Prostate gland (tissue), 2 donors: ENCODE results near the gene VAMP5. TPM values are rescaled to one million over a fixed set of nuclear protein-coding genes. Genes with fewer than 3 reads are reported as not detected.

Experiments
- DNase-seq: peaks from one replicate; pipeline ENCODE4 v3.0.0-alpha.2; 2019; ENCODE audit warnings: low spot score
- H3K27ac ChIP-seq, 2 donors: fragments of 200-600 bp; sonication (generic); 2 replicates each; pipeline ENCODE4 v1.5.1; 2017 to 2019
- H3K27me3 ChIP-seq: fragments of 200-600 bp; sonication (generic); replicated peaks from 2 replicates; pipeline ENCODE4 v1.5.1; 2019; ENCODE audit not compliant: insufficient read depth
- H3K36me3 ChIP-seq, 2 donors: fragments of 200-600 bp; sonication (generic); 1 replicate in 1 of 2; 2 replicates in 1 of 2; pipeline versions ENCODE4 v1.5.1 to v1.8.1; 2017 to 2019
- H3K4me1 ChIP-seq: fragments of 200-600 bp; sonication (generic); replicated peaks from 2 replicates; pipeline ENCODE4 v1.5.1; 2019
- H3K4me3 ChIP-seq, 2 donors: fragments of 200-600 bp; sonication (generic); 2 replicates each; pipeline ENCODE4 v1.5.1; 2017 to 2019
- H3K9me3 ChIP-seq: fragments of 200-600 bp; sonication (generic); 2 replicates; pipeline ENCODE4 v1.5.1; 2017
- POLR2A ChIP-seq: fragments of 450-650 bp; IDR thresholded peaks from one replicate; pipeline ENCODE4 v1.6.1; 2016; ENCODE audit warnings: antibody characterized with exemption, mild to moderate bottlenecking
- POLR2AphosphoS5 ChIP-seq: sonication (generic); formaldehyde crosslinking; IDR thresholded peaks from one replicate; pipeline ENCODE4 v1.6.1; 2017; ENCODE audit warnings: antibody characterized with exemption
- WGBS: methylation state at CpG from one replicate; pipeline ENCODE4 v1.1.5; 2018; 5-methylcytosine and 5-hydroxymethylcytosine counted together
- intact Hi-C: fragments of 100-400 bp; cut with DNase I; formaldehyde crosslinking; loops from one replicate; pipeline ENCODE4 v1.14.2; 2022
- total RNA-seq, 2 donors: library from RNA; depleted of rRNA; stranded (reverse); fragments of >200 nt; gene quantifications; one replicate each; pipeline ENCODE4 v1.1.0, GENCODE V29; 2016
- TF ChIP-seq, protein P1 (sequence below), 4 experiments: fragments of 200-600 bp in 2 of 4; fragments of 450-650 bp in 2 of 4; sonication (generic) in 2 of 4; IDR thresholded peaks; 1 replicate in 3 of 4; 2 replicates in 1 of 4; pipeline ENCODE4 v1.5.1; 2016 to 2019; ENCODE audit warnings: antibody characterized with exemption in 4 of 4, mild to moderate bottlenecking in 2 of 4, moderate library complexity in 2 of 4

VAMP5 gene
- total RNA-seq, 2 donors from 2014 or later: 8.4 to 27.0 TPM

DNA sequence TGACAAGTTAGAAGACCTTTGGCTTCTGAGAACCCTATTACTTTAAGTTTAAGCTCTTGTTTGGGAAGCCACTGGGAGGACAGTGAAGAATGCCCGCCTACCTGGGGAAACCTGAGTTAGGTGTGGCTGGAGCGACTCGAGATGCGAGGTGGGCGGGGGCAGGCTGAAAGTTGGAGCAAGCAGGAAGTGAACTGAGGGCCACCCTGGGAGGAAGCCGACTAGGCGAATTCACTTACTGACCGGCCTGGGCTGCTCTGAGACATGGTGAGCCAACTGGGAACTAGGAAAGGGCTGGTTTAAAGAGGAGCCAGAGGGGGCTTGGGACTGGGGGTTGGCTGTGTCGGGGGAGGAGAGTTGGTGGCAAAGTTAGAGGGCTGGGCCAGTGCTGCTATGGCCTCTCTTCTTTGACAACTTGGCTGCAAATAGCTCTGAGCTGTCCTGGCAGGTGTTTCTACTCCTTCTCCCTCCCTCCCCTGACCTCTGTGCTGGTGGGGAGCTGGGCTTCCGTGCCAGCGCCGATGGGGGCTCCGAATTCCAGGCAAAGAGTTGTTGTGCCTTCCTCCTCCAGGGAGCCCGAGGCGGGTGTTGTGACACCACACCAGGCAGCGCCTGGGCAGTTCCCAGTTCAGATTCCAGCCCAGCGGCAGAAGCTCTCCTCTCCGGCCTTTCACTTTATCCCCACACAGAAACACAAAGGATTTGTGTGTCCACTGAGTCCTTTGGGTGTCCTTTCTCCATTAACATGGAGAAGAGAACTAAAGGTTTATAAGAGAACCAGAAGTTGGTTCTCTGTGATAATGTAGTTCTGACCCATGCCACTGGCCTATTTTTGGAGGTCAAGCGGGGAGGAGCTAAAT lies 6.6 kb upstream of the VAMP5 start, which contains the start of gene VAMP8:
TSS of gene VAMP8 (plus strand) at position 201 of the 857 bp plus-strand sequence. CDS start at position 262, 61 bp downstream.
- Histone ChIP-seq H3K4me3 (peak within 1 kb of the TSS; percentile 36 to 38), H3K36me3 (no peaks in the 10 kb centered on the region), H3K9me3 (no peaks in the 10 kb centered on the region), H3K4me1 (peaks cover 11% of the 10 kb centered on the region), H3K27ac (peak within 1 kb of the TSS; percentile 78 to 92), H3K27me3 (no peaks in the 10 kb centered on the region)
- peak; percentile 94 for DNase-seq
- intact Hi-C loops: no loop called here
- 20% methylated on average over 19 of the region's 19 CpGs for WGBS
- TF ChIP-seq, protein P1, sequence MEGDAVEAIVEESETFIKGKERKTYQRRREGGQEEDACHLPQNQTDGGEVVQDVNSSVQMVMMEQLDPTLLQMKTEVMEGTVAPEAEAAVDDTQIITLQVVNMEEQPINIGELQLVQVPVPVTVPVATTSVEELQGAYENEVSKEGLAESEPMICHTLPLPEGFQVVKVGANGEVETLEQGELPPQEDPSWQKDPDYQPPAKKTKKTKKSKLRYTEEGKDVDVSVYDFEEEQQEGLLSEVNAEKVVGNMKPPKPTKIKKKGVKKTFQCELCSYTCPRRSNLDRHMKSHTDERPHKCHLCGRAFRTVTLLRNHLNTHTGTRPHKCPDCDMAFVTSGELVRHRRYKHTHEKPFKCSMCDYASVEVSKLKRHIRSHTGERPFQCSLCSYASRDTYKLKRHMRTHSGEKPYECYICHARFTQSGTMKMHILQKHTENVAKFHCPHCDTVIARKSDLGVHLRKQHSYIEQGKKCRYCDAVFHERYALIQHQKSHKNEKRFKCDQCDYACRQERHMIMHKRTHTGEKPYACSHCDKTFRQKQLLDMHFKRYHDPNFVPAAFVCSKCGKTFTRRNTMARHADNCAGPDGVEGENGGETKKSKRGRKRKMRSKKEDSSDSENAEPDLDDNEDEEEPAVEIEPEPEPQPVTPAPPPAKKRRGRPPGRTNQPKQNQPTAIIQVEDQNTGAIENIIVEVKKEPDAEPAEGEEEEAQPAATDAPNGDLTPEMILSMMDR (IDR thresholded peaks at IDR 0.05): no peak
- TF ChIP-seq POLR2A (peak; percentile 71), POLR2AphosphoS5 (peak; percentile 68)

DNA sequence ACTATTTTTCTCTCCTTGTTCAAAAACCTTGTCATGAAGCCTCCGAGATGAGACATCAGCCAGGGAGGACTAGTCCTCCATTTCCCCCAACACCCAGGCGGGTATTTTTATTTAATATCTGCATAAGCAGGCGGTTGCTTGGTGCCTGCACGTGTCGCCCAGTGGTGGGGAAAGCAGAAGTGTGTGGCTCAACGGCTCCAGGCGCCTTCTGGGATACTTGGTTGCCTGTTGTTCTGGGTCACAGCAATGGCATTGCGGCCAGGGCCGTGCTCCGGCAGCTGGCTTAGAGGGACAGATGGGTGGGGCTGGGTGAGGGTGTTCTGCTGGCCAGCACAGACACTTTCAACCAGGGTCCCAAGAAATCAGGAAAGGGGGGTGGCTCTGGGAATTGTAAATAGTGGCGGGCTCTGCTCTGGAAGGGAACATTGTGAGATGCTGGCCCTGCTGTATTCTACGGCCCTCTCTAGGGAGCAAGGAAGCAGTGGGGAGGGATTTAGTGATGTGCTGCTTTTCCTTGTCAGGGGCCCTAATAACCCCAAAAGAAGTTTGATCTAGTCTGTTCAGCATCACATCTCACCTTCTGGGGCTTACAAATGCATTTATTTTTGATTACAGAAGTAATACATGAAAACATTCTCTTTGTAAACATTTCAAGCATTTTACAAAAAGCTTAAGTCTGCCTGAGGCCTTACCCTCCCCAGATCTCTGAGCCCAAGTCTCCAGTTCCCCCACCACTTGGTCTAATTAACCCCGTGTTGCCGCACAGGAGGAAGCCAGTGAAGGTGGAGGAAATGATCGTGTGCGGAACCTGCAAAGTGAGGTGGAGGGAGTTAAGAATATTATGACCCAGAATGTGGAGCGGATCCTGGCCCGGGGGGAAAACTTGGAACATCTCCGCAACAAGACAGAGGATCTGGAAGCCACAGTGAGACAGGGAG lies 5.7 kb upstream of the VAMP5 start:
- 27% methylated on average over 19 of the region's 19 CpGs for WGBS

DNA sequence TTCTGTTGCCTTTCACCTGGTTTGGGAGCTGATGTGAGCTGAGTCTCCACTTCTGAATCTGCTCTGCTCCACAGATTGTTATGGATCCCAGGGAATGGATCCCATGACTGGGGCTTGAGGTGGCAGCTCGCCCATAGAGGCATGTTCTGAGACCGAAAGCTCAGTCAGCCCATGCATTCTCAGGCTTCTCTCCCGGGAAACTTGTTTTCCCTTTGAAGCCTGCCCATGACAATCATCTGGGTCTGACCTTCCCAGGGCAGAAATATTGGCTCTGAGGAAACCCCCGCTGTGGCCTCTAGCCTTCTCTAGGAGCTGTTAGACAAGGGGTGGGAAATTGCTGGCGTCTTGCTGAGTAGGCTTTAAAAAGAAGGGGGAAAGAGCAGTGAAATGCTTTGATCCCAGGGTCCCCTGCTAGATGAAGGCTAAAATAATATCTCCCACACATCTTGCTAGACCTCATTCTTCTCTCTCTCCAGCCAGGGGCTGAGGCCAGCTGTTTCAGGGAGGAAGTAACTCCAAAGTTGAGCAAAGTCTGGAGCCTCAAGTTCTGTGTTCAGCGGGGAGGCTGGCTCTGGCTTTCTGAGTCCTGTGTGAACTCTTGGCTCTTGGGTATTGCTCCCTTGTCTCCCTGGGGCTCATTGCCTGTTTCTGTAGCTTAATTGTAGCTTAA lies 4.8 kb upstream of the VAMP5 start:
- 40% methylated on average over 6 of the region's 6 CpGs for WGBS
- H3K9me3 ChIP-seq: no peaks in the 10 kb centered on the region
- TF ChIP-seq POLR2A: no peak
- TF ChIP-seq POLR2AphosphoS5: no peak
- TF ChIP-seq, protein P1 (IDR thresholded peaks at IDR 0.05): no peak
- intact Hi-C loops: no loop called here
- H3K27ac ChIP-seq: peak overlapping the region; percentile 78 to 92
- no peaks in the 10 kb centered on the region for H3K36me3 ChIP-seq
- peak overlapping the region; percentile 36 to 38 for H3K4me3 ChIP-seq
- peaks cover 18% of the 10 kb centered on the region for H3K4me1 ChIP-seq
- no peak for DNase-seq
- no peaks in the 10 kb centered on the region for H3K27me3 ChIP-seq

More for the DNA sequence above, 5.7 kb upstream of the VAMP5 start:
- intact Hi-C loops: no loop called here
- peak overlapping the region; percentile 78 to 92 for H3K27ac ChIP-seq
- DNase-seq: no peak
- H3K4me1 ChIP-seq: peaks cover 11% of the 10 kb centered on the region
- TF ChIP-seq POLR2AphosphoS5: no peak
- no peaks in the 10 kb centered on the region for H3K36me3 ChIP-seq
- H3K27me3 ChIP-seq: no peaks in the 10 kb centered on the region
- H3K9me3 ChIP-seq: no peaks in the 10 kb centered on the region
- peak overlapping the region; percentile 36 to 38 for H3K4me3 ChIP-seq

DNA sequence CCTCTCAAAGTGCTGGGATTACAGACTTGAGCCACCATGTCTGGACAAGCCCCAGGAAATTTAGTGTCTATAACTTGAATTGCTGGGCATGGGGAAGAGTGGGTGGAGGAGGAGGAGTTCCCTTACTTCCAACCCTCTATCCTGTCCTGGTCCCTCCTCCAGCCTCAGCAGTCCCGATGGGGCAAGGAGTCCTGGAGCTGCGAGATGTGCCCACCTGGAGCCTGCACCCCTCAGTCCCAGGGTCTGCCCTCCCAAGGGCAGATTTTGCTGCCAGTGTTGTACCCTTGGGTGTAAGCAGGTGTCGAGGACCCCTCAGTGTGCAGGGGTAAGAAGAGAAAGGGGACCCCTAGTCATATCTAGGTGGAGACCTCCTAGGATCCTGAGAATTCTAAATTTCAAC lies 4.0 kb upstream of the VAMP5 start:
- peak overlapping the region; percentile 78 to 92 for H3K27ac ChIP-seq
- H3K4me1 ChIP-seq: peaks cover 18% of the 10 kb centered on the region
- TF ChIP-seq, protein P1 (IDR thresholded peaks at IDR 0.05): no peak
- TF ChIP-seq POLR2AphosphoS5 (no peak), POLR2A (no peak)

More for the DNA sequence above, 4.0 kb upstream of the VAMP5 start:
- WGBS: 81% methylated on average over 3 of the region's 3 CpGs
- intact Hi-C loops: no loop called here
- Histone ChIP-seq H3K9me3 (no peaks in the 10 kb centered on the region), H3K4me3 (no peak overlapping the region), H3K27me3 (no peaks in the 10 kb centered on the region), H3K36me3 (no peaks in the 10 kb centered on the region)
- no peak for DNase-seq
